GM23338 (cell line): Measurements from ENCODE around the gene MYO5A. TPM values are rescaled to one million over a fixed set of nuclear protein-coding genes. Genes with fewer than 3 reads are reported as not detected.
"Not testable (repeated sequence)": the region's sequence is repeated elsewhere in the genome, so short reads cannot be mapped to it uniquely, and the experiment has no call there.

Source experiments
- ATAC-seq: fragments of 200-7000 bp; cut with Tn5 transposase; 3 replicates; pipeline ENCODE4 v1.9.1; 2020
- DNase-seq: peaks from one replicate; pipeline ENCODE4 v3.0.0-alpha.2; 2015; ENCODE audit warnings: low spot score
- H2AFZ ChIP-seq: fragments of 200-600 bp; sonication (generic); 2 replicates; pipeline ENCODE4 v1.8.0; 2016; ENCODE audit warnings: antibody characterized with exemption, mild to moderate bottlenecking, moderate library complexity
- H3F3A ChIP-seq: fragments of 200-600 bp; sonication (generic); replicated peaks from 2 replicates; pipeline ENCODE4 v1.8.0; 2017; ENCODE audit warnings: antibody characterized with exemption, mixed run types, low read depth
- H3K27ac ChIP-seq: fragments of 200-600 bp; sonication (generic); 2 replicates; pipeline ENCODE4 v1.6.1; 2016; ENCODE audit warnings: low read depth
- H3K27me3 ChIP-seq: fragments of 200-600 bp; sonication (generic); 2 replicates; pipeline ENCODE4 v1.8.0; 2016; ENCODE audit warnings: mild to moderate bottlenecking, mixed run types, moderate library complexity; ENCODE audit not compliant: insufficient read depth
- H3K36me3 ChIP-seq: fragments of 200-600 bp; sonication (generic); 2 replicates; pipeline ENCODE4 v1.8.0; 2016; ENCODE audit warnings: mild to moderate bottlenecking; ENCODE audit not compliant: insufficient read depth
- H3K4me1 ChIP-seq: fragments of 200-600 bp; sonication (generic); 2 replicates; pipeline ENCODE4 v1.8.0; 2016; ENCODE audit warnings: mild to moderate bottlenecking, moderate library complexity; ENCODE audit not compliant: insufficient read depth
- H3K4me2 ChIP-seq: fragments of 200-600 bp; sonication (generic); 2 replicates; pipeline ENCODE4 v1.7.1; 2017; ENCODE audit warnings: mixed run types
- H3K4me3 ChIP-seq: fragments of 200-600 bp; sonication (generic); 2 replicates; pipeline ENCODE4 v1.6.1; 2016; ENCODE audit warnings: mixed run types
- H3K79me2 ChIP-seq: fragments of 200-600 bp; sonication (generic); replicated peaks from 2 replicates; pipeline ENCODE4 v1.8.0; 2017; ENCODE audit warnings: mild to moderate bottlenecking; ENCODE audit not compliant: insufficient read depth
- H3K9me2 ChIP-seq: fragments of 200-600 bp; sonication (generic); 2 replicates; pipeline ENCODE4 v1.8.0; 2017; ENCODE audit not compliant: insufficient read depth
- H4K20me1 ChIP-seq: fragments of 200-600 bp; sonication (generic); replicated peaks from 2 replicates; pipeline ENCODE4 v1.8.0; 2017; ENCODE audit warnings: mild to moderate bottlenecking; ENCODE audit not compliant: insufficient read depth
- H3K27ac Mint-ChIP-seq: 2 replicates; pipeline ENCODE4 v1.8.0; 2020; ENCODE audit warnings: inconsistent platforms, mild to moderate bottlenecking, moderate library complexity, mixed read lengths
- H3K27me3 Mint-ChIP-seq: 3 replicates; pipeline ENCODE4 v1.8.0; 2022; ENCODE audit warnings: low read depth, mild to moderate bottlenecking, moderate library complexity, mixed read lengths, inconsistent platforms; ENCODE audit not compliant: insufficient read depth, poor library complexity
- H3K36me3 Mint-ChIP-seq: 3 replicates; pipeline ENCODE4 v1.8.0; 2021; ENCODE audit warnings: low read depth, mild to moderate bottlenecking, inconsistent platforms, moderate library complexity, mixed read lengths
- H3K4me1 Mint-ChIP-seq: 3 replicates; pipeline ENCODE4 v1.8.0; 2020; ENCODE audit warnings: mild to moderate bottlenecking, inconsistent platforms, mixed read lengths
- H3K4me3 Mint-ChIP-seq: 3 replicates; pipeline ENCODE4 v1.8.0; 2021; ENCODE audit warnings: moderate library complexity, mild to moderate bottlenecking, inconsistent platforms, mixed read lengths
- H3K9me3 Mint-ChIP-seq: 3 replicates; pipeline ENCODE4 v1.8.0; 2020; ENCODE audit warnings: moderate library complexity, mild to moderate bottlenecking, inconsistent platforms, mixed read lengths
- POLR2AphosphoS5 ChIP-seq: IDR thresholded peaks from 2 replicates; pipeline ENCODE4 v1.6.1; 2016; ENCODE audit warnings: antibody characterized with exemption, low read depth
- REST ChIP-seq: IDR thresholded peaks from one replicate; pipeline ENCODE4 v1.6.1; 2018; ENCODE audit warnings: antibody characterized with exemption; ENCODE audit not compliant: unreplicated experiment
- ZNF114 ChIP-seq: fragments of 250-450 bp; sonication (Bioruptor Pico); IDR thresholded peaks from 2 replicates; pipeline ENCODE4 v1.5.0; 2020; ENCODE audit warnings: mild to moderate bottlenecking, moderate library complexity
- ZNF331 ChIP-seq: fragments of 250-450 bp; sonication (Bioruptor Pico); IDR thresholded peaks from 2 replicates; pipeline ENCODE4 v1.5.0; 2020; ENCODE audit warnings: low read depth, mild to moderate bottlenecking, moderate library complexity
- polyA plus RNA-seq: library from polyadenylated mRNA; unstranded; fragments of >200 nt; fragmentation: Nextera tagmentation; extraction: Ambion mirVana; gene quantifications from 2 replicates; pipeline ENCODE4 v1.2.1, GENCODE V29; 2016
- total RNA-seq: library from RNA; depleted of rRNA; stranded (reverse); fragments of >200 nt; shearing (Covaris generic); gene quantifications from 2 replicates; pipeline ENCODE4 v1.2.3, GENCODE V29; 2014
- TF ChIP-seq, protein P1 (sequence below): IDR thresholded peaks from 2 replicates; pipeline ENCODE4 v1.6.1; 2016; ENCODE audit warnings: antibody characterized with exemption
- TF ChIP-seq, protein P2 (sequence below): fragments of 250-450 bp; sonication (Bioruptor Pico); IDR thresholded peaks from 2 replicates; pipeline ENCODE4 v1.5.0; 2020; ENCODE audit warnings: mild to moderate bottlenecking, moderate library complexity

MYO5A gene
- total and polyA plus RNA-seq, 2 experiments from 2014 or later = 5.7 to 31.8 TPM

- peaks cover 11% of the 10 kb centered on the region; the same call in 1 of the 2 replicates for H3K4me1 ChIP-seq
- H3K4me3 Mint-ChIP-seq, H3K27me3 ChIP-seq, H4K20me1 ChIP-seq, H3K79me2 ChIP-seq, DNase-seq, H3K4me2 ChIP-seq, H3K36me3 Mint-ChIP-seq, H3K4me3 ChIP-seq, H3K27ac ChIP-seq, H2AFZ ChIP-seq, H3K27ac Mint-ChIP-seq, H3K9me3 Mint-ChIP-seq, H3K36me3 ChIP-seq, ATAC-seq, H3K27me3 Mint-ChIP-seq, H3K9me2 ChIP-seq, H3K4me1 Mint-ChIP-seq, H3F3A ChIP-seq: not testable (repeated sequence)
Observed at GRCh38 chr15:52416566-52416965, 112.1 kb downstream of the MYO5A start.

GRCh38 chr15:52415628-52416027, 113.1 kb downstream of the MYO5A start:
- no peak overlapping the region for H3K27ac ChIP-seq
- no peak for DNase-seq
- H3K9me3 Mint-ChIP-seq = no peaks in the 10 kb centered on the region
- no peak overlapping the region for H3K4me2 ChIP-seq
- no peak overlapping the region for H3K4me3 Mint-ChIP-seq
- TF ChIP-seq REST = no peak
- TF ChIP-seq, protein P1, sequence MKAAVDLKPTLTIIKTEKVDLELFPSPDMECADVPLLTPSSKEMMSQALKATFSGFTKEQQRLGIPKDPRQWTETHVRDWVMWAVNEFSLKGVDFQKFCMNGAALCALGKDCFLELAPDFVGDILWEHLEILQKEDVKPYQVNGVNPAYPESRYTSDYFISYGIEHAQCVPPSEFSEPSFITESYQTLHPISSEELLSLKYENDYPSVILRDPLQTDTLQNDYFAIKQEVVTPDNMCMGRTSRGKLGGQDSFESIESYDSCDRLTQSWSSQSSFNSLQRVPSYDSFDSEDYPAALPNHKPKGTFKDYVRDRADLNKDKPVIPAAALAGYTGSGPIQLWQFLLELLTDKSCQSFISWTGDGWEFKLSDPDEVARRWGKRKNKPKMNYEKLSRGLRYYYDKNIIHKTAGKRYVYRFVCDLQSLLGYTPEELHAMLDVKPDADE = no peak
- TF ChIP-seq POLR2AphosphoS5 = no peak
- no peak for TF ChIP-seq ZNF114 (CRISPR knock-in tag)
- H3K36me3 ChIP-seq = no peaks in the 10 kb centered on the region
- no peaks in the 10 kb centered on the region for H3K36me3 Mint-ChIP-seq
- H3K27me3 Mint-ChIP-seq = no peaks in the 10 kb centered on the region
- H3K4me3 ChIP-seq = no peak overlapping the region
- no peaks in the 10 kb centered on the region for H3K27me3 ChIP-seq
- H3K27ac Mint-ChIP-seq = no peak overlapping the region
- peaks cover 6% of the 10 kb centered on the region for H3K4me1 Mint-ChIP-seq
- no peaks in the 10 kb centered on the region for H3K9me2 ChIP-seq
- H3K79me2 ChIP-seq = no peaks in the 10 kb centered on the region
- no peak for ATAC-seq
- no peaks in the 10 kb centered on the region for H3F3A ChIP-seq
- peaks cover 11% of the 10 kb centered on the region; the same call in 1 of the 2 replicates for H3K4me1 ChIP-seq
- no peak overlapping the region for H2AFZ ChIP-seq
- H4K20me1 ChIP-seq = no peaks in the 10 kb centered on the region

DNA sequence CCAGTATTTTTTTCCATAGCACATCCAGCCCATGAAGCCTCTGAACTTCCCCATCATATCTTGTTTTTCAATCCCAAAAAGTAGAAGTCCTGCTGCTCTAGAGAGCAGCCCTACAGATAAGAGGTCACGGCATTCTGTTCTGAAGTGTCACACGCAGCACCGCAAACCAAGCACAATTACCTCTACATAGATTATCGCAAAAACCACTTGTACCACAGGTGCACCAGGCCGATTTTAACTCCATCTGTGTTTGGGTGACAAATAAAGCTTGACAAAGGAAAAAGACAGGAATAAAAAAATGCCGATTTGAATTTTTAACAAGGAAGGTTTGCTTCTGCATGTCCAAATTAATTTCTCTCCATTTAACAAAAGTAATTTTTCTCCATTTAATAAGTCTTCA, 113.7 kb downstream of the MYO5A start:
- H3K4me3 Mint-ChIP-seq = no peak overlapping the region

More for the DNA sequence above, 113.7 kb downstream of the MYO5A start:
- Histone ChIP-seq H3F3A (no peaks in the 10 kb centered on the region), H3K27ac (no peak overlapping the region), H3K4me2 (no peak overlapping the region), H3K27me3 (no peaks in the 10 kb centered on the region), H4K20me1 (no peaks in the 10 kb centered on the region), H3K4me3 (no peak overlapping the region), H3K36me3 (no peaks in the 10 kb centered on the region), H2AFZ (no peak overlapping the region), H3K9me2 (no peaks in the 10 kb centered on the region), H3K79me2 (no peaks in the 10 kb centered on the region), H3K4me1 (peaks cover 11% of the 10 kb centered on the region; the same call in 1 of the 2 replicates)
- Mint-ChIP-seq H3K9me3 (no peaks in the 10 kb centered on the region), H3K36me3 (no peaks in the 10 kb centered on the region), H3K27me3 (no peaks in the 10 kb centered on the region), H3K27ac (no peak overlapping the region), H3K4me1 (peaks cover 6% of the 10 kb centered on the region)
- ATAC-seq (no peak), DNase-seq (no peak)
- TF ChIP-seq, protein P2, sequence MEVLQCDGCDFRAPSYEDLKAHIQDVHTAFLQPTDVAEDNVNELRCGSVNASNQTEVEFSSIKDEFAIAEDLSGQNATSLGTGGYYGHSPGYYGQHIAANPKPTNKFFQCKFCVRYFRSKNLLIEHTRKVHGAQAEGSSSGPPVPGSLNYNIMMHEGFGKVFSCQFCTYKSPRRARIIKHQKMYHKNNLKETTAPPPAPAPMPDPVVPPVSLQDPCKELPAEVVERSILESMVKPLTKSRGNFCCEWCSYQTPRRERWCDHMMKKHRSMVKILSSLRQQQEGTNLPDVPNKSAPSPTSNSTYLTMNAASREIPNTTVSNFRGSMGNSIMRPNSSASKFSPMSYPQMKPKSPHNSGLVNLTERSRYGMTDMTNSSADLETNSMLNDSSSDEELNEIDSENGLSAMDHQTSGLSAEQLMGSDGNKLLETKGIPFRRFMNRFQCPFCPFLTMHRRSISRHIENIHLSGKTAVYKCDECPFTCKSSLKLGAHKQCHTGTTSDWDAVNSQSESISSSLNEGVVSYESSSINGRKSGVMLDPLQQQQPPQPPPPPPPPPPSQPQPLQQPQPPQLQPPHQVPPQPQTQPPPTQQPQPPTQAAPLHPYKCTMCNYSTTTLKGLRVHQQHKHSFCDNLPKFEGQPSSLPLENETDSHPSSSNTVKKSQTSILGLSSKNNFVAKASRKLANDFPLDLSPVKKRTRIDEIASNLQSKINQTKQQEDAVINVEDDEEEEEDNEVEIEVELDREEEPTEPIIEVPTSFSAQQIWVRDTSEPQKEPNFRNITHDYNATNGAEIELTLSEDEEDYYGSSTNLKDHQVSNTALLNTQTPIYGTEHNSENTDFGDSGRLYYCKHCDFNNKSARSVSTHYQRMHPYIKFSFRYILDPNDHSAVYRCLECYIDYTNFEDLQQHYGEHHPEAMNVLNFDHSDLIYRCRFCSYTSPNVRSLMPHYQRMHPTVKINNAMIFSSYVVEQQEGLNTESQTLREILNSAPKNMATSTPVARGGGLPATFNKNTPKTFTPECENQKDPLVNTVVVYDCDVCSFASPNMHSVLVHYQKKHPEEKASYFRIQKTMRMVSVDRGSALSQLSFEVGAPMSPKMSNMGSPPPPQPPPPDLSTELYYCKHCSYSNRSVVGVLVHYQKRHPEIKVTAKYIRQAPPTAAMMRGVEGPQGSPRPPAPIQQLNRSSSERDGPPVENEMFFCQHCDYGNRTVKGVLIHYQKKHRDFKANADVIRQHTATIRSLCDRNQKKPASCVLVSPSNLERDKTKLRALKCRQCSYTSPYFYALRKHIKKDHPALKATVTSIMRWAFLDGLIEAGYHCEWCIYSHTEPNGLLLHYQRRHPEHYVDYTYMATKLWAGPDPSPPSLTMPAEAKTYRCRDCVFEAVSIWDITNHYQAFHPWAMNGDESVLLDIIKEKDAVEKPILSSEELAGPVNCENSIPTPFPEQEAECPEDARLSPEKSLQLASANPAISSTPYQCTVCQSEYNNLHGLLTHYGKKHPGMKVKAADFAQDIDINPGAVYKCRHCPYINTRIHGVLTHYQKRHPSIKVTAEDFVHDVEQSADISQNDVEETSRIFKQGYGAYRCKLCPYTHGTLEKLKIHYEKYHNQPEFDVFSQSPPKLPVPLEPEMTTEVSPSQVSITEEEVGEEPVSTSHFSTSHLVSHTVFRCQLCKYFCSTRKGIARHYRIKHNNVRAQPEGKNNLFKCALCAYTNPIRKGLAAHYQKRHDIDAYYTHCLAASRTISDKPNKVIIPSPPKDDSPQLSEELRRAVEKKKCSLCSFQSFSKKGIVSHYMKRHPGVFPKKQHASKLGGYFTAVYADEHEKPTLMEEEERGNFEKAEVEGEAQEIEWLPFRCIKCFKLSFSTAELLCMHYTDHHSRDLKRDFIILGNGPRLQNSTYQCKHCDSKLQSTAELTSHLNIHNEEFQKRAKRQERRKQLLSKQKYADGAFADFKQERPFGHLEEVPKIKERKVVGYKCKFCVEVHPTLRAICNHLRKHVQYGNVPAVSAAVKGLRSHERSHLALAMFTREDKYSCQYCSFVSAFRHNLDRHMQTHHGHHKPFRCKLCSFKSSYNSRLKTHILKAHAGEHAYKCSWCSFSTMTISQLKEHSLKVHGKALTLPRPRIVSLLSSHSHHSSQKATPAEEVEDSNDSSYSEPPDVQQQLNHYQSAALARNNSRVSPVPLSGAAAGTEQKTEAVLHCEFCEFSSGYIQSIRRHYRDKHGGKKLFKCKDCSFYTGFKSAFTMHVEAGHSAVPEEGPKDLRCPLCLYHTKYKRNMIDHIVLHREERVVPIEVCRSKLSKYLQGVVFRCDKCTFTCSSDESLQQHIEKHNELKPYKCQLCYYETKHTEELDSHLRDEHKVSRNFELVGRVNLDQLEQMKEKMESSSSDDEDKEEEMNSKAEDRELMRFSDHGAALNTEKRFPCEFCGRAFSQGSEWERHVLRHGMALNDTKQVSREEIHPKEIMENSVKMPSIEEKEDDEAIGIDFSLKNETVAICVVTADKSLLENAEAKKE (CRISPR knock-in tag) = no peak
- TF ChIP-seq ZNF331 (CRISPR knock-in tag) = no peak
